GM10847 (cell line): ENCODE measurements around the gene DHX58.

Experiments
- POLR2A ChIP-seq: IDR thresholded peaks from 2 replicates; pipeline ENCODE4 v1.6.1; 2011; ENCODE audit not compliant: insufficient read length; ENCODE audit errors: extremely low read depth

The DHX58 gene

DNA sequence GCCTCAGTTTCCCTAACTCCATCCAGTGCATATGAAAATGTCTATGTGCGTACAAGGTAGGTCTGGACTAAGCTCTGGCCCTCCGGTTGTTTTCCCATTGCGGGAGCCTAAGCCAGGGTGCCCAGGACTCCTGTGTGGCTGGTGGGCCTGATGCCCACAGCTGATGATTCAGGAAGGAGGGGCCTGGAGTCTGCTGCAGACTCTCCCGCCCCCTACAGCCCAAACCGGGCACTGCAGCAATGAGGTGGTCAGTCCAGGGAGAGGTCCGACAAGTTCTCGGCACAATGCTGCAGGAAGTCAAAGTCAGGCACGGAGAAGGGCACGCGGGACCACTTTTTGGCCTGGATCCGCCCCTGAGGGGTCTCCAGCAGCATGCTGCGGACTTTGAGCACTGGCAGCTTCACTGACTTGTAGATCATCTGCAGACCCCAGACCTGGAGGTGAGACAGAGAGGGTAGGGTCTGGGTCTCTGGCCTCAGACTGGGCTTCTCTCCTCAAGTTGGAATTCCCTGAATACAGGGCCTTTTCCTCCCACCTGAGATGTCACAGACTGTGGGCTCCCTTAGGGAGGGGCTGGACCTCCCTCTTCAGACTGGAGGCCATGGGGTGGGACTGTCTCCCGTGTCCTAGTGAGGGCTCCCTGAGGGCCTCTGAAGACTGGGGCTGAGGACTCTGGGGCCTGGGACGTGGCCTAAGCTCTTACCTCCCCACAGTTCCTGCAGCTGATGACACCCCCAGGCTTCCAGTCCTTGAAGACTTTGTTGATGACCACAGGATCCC is 10.8 kb downstream of the DHX58 start:
- no peak for TF ChIP-seq POLR2A

DNA sequence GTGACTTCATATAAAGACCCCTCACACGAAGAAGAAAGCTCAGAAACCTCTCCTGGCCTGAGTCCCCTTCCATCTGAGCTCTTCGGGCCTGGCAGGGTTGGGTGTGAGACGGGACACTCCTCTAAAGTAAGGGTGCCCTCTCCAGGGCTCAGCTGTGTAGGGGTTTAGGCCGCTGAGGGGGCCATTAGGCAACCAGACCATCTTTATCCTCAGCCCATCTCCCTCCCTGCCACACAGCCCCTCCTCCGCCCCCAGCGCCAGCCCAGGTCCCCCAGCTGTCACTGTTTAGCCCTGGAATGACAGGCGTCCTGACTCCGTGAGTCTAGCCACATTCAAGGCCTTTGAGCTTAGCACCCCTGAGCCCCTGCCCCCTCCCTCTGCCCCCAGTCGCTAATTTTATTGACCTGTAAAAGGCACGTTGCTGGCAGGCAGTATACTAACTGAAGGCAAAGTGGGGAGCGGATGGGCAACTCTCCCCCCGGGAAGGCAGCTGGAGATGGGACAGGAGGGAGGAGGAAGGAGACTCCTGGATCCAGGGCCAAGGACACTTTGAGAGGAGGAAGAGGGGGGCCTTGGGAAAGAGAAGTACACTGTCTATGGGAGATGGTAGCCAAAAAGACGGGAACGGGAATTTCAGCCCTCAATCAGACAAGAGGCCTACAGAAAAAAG is 13.6 kb downstream of the DHX58 start:
- no peak for TF ChIP-seq POLR2A

DNA sequence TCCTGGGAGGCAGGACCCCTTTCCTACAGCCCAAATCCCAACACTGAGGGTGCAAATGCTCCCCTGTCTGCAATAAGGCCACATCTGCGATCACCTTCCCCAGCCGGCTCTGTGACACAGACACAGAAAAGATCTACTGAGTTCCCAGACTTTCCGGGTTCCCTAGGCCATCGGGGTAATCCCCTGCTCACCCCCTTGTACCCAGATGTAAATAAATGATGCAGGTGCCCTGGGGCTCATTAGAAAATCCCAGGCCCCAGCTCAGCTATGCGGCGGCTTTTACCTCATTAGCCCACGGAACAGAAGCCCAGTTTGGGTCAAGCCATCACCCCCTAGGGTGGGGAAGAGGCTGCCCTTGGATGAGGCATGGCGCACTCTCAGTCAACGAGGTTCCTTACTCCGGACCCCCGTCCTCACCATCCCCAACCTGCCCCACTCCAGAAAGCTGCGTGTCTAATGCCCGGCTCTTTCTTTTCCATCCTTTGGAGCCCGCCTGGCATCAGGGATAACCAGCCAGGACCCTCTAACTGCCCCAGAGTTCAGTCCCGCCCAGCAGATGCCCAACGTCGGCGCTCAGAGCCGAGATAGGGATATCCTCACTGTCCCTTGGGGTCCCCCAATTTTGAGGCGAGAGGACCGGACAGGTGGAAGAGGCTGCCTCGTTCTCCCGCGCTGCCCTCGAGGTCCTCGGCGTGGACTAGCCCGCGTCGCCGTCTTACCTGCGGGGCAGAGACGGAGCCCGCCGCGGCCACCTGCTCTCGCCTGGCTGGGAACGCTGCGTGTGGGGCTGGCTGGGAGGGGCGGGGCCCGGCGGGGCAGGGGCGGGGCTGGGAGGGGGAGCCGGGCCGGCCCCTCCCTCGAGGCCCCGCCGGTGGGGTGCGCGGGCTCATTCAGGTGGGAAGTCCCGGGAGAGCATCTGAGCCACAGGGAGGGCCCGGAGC is 14.6 kb downstream of the DHX58 start, which contains the start of gene ZNF385C:
ZNF385C (minus strand) TSS at position 783 of the 941 bp plus-strand sequence. CDS start 35,417 bp downstream, outside the sequence.
- TF ChIP-seq POLR2A: no peak

DNA sequence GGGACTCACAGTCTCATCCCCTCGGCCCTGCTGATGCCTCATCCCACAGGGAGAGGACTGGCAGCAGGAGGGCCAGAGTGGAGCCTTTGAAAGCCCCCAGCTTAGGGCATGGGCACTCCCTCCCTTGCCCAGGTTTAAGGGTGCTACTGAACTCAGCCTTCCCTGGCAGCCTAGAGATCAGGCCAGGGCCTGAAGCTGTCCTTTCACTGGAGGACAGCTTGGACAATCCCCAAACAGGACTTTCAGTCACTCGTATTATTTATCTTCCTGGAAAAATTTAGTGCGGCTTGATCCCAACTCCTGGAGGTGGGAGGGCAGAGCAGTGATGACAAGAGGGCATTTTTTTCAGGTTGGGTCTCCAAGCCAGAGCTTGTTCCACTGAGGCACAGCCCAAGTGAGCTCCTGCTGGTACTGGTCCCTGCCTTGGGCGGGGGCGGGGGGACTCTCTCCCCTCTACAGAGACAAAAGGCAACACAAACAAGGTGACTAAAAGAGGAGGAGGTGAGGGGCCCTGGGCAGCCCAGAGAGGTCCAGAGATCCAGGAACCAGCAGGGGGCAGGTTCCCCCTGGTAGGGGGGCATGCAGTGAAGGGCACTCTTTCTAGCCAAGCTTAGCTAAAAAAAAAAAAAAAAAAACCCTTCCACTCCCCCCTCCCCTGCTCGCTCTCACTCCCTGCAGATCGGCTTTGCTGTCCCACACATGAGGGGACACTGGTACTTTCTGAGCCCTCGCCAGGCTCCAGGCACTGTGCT is 16.0 kb downstream of the DHX58 start:
- TF ChIP-seq POLR2A: no peak

DNA sequence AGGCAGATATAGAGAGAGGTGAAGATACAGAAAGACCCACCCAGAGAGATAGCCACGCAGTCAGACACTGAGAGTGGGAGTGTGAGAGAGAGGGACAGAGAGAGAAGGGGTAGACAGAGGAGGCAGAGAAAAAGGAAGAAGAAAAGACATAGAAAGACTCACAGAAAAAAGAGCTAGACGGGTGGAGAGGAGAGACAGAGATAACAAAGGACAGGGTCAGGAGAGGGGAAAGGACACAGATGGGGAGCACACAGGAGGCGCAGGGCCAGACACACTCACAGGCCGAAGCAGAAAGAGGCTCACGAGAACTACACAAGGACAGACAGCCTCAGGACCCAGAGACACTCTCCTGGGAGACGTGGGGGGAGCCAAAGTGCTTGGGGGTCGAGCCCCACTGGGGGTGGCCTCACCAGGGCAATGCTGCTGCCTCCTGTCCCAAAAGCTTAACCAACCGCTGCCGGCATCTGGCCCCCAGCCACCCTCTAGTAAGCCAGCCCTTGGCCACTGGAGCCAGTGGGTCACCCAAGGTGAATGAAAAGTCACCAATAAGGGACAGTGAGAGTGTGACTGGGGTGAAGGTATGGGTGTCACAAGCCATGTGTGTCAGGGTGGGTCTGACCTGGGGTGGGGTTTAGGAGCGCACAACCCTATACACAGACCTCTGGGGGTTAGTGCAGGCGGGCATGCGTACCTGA is 18.0 kb downstream of the DHX58 start:
- no peak for TF ChIP-seq POLR2A

DNA sequence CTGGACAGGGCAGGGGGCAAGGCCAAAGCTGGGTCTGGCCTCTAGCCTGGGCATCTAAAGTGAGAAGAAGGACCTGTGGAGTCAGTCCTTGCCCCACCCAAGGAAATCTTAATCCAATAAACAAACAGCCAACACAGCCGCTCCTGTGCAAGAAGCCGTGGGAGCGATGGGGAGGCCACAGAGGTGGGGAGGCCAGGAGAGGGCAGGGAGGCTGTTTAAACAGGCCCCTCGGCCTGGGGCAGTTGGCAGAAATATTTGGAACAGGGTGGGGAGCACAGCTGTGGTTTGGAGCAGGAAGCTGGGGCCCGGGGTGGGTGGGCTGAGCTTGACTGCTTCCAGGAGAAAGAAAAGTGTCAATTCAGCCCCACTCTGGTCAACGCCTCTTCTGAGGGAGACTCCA is 19.6 kb downstream of the DHX58 start:
- no peak for TF ChIP-seq POLR2A

DNA sequence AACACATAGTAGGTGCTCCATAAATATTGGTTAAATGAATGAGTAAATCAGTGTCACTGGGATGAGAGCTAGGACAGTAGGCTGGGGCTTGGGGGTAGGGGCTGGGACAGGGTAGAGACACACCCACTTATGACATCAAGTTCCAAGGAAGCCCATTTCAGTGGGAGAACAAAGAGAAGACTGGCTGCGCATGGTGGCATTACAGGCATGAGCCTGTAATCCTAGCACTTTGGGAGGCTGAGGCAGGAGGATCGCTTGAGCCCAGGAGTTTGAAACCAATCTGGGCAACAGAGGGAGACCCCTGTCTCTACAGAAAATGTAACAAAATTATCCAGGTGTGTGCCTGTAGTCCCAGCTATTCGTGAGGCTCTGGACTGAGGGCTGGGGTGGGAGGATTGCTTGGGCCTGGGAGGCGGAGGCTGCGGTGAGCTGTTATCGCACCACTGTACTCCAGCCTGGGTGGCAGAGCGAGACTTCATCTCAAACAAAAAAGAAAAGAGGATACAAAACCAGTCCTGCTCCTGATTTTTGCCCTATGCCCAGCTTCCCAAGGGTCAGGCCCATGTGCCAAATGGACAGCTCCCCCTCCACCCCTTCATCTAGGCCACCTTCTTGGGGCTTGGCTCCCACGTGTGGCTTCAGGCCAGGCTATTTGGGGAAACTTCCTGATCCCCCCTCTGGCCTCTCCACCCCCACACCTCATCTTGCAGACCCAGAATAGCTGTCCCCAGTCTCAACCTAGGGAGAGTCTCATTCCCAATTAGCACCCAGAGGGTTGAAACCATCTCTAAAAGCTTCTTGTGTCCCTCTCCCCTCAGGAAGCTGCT is 21.3 kb downstream of the DHX58 start:
- no peak for TF ChIP-seq POLR2A

DNA sequence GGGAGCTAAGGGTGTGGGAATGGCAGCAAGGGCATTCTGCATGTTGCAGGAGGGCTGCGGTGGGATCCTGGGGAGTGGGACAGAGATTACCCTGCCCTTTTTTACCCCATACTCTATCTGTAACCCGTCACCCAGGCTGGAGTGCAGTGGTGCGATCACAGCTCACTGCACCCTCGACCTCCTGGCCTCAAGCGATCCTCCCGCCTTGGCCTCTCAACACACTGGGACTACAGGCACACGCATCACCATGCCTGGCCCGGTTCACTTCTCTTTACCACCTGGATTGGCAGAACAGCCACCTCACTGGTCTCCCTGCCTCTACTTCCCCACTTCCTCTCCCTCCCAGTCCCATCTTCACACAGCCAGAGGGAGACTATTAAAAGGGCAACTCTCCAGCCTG is 23.8 kb downstream of the DHX58 start:
- TF ChIP-seq POLR2A: no peak

DNA sequence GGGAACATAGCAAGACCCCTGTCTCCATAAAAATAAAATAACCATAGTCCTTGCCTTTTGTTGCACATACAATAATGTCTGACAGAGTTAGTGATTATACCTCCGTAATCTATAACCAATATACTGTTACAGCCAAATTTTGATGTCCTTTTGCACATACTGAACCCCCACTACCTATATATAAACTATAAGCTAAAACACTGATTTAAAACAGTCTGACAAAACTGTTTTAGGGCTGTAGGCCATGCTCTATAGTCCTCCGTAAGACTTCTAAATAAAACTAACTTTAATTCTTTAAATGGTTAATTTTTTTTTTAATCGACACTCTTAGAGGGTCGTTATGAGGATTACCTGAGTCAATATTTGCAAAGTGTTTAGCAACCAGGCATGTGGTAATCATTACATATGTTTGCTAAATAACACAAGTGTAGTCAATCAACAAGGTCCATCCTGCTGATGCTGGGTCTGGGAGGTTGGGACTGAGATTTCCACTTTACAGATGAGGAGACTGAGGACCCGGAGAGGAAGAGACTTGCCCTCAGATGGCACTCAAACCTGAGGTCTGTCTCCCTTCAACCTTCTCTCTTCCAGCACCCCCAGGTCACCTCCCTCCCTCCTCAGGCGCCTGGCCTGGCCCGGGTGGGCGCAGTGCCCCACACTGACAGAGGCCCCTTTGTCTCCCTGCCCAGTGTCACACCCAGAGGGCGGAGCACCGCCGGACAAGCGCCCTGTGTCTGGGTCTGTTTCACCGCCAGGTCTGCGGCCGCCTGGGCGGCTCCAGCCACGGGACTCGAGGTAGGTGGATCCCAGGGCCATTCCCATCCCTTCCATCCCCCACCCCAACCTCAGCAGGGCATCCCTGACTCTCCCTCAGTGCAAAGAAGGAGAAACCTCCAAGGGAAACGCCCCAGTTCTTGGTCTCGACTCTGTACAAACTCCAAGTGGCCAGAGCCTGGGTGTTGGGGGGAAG is 24.5 kb downstream of the DHX58 start:
- no peak for TF ChIP-seq POLR2A

DNA sequence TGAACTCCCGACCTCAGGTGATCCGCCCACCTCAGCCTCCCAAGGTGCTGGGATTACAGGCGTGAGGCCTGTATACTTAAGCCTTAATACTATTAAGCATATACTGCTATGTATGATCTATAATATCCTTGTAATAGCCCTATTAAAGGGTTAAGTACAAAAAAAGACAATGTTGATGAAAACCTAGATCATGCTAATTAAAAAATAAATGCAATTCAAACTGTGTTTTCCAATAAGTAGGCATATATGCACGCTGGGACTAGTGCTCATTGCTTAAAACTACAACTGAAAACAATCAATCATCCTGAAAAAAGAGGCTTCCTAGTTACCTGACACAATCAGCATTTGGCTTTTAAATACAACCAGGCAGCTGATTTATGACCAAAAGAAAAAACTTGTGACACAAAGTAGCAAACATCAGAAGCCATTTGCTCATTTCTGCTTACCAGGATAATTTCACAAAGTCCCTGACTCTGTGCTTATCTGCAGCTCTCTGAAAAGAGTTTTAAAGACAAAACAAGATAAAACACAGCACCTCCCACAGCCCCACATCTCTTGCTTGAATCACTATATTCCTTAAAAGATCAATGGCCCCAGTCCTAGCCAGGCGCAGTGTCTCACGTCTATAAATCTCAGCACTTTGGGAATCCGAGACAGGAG is 25.3 kb downstream of the DHX58 start:
- no peak for TF ChIP-seq POLR2A

DNA sequence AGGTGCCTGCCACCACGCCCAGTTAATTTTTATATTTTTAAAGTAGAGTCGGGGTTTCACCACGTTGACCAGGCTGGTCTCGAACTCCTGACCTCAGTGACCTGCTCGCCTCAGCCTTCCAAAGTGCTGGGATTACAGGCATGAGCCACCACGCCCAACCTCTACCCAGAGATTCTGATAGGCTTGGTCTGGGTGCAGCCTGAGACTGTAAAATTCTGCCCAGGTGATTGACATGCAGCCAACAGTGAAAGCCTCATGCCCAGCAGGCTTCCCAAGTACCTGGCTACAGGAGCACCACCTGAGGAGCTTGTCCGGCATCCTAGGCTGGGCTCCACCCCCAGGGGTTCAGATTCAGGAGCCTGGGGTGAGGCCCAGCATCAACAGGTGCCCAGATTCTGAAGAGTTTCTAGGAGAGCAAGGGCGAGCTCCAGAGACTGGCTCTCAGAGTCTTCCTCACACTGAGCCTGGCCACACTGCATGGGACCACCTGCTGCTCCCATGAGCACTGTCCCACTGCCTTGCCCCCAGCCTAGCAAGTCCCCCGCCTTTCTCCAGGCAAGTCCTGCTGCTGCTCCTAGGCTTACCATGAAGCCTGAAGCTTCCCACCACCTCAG is 30.9 kb downstream of the DHX58 start:
- no peak for TF ChIP-seq POLR2A
